GM18520 (cell line): ENCODE data around the gene PCF11.
"Not testable (repeated sequence)": the region's sequence is repeated elsewhere in the genome, so short reads cannot be mapped to it uniquely, and the experiment has no call there.

ENCODE experiments used
- ATAC-seq: cut with Tn5 transposase; IDR thresholded peaks from one replicate; pipeline ENCODE4 v1.9.1; 2021; ENCODE audit not compliant: unreplicated experiment

PCF11 gene

DNA sequence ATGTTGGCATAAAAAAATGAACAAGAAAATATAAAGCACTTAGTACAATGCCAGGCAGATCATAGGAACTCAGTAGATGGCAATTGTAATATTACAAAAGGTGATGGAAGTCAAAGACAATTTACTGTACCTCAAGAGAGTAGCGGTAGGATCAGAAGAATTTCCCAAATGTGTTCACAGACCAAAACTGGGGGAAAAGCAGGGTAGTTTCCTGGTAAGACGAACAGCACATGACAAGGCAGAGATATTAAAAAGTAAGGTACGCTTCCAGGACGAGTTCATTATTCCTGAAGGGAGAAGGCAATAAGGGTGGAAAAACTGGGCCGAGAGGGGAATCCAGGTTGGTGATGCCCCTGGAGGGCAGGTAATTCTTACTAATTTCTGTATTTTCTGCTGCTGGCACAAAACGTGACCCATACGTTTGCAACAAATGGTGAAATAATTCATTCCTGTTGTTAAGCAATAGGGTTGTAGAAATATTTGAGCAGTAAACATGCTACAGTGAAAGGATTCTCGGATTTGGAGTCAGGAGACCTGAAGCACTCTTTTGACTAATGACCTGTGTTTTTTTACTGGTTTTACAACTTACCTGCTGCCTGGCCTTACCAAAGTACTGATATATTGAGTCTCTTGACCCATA lies 35.8 kb downstream of the PCF11 start:
- no peak for ATAC-seq

DNA sequence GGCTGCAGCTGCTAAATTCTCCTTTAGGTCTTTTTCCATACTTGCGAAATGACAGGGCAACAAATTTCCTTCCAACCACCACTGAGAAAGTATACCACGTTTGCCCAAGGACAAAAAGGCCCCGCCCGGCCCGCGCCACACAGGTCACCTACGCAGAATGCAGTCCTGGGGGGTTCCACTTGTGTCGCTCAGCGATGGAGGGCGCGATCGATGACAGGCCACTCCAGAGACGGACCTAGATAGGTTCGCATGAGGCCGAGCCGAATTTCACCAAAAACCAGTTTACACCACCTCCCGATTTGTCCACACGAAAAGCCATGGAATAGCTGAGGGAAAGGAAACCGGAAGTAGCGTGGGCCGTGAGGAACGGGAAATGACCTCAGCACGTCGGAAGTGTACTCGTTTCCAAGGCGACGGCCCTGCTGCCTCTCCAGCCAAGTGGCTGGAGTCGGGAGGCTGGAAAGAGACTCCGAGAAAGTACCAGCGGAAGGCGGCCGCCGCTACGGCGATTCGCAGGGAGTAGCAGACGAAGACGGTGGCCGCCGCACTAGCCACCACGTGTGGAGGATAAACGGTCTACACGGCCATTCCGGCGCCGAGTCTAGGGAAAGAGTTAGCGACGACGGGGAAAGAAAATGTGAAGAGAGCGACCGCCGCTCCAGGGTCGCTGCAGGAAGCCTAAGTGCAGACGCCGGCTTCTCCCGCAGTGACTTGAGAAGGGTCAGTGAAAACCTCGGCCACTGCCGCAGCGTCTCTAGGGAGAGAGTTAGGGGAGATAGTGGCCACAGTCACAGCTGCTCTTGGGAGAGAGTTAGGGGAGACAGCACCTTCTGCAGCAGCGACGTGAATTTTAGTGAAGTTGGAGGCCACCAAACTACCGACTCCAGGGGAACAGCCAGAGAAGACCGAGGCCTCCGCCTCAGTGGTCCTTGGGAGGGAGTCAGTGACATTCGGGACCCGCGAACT lies 36.7 kb downstream of the PCF11 start, which contains the start of gene ANKRD42:
Gene ANKRD42, plus strand, starts transcription at position 398 of the 966 bp plus-strand sequence. CDS start 959 bp downstream, outside the sequence.
- ATAC-seq, result peak; percentile 89

DNA sequence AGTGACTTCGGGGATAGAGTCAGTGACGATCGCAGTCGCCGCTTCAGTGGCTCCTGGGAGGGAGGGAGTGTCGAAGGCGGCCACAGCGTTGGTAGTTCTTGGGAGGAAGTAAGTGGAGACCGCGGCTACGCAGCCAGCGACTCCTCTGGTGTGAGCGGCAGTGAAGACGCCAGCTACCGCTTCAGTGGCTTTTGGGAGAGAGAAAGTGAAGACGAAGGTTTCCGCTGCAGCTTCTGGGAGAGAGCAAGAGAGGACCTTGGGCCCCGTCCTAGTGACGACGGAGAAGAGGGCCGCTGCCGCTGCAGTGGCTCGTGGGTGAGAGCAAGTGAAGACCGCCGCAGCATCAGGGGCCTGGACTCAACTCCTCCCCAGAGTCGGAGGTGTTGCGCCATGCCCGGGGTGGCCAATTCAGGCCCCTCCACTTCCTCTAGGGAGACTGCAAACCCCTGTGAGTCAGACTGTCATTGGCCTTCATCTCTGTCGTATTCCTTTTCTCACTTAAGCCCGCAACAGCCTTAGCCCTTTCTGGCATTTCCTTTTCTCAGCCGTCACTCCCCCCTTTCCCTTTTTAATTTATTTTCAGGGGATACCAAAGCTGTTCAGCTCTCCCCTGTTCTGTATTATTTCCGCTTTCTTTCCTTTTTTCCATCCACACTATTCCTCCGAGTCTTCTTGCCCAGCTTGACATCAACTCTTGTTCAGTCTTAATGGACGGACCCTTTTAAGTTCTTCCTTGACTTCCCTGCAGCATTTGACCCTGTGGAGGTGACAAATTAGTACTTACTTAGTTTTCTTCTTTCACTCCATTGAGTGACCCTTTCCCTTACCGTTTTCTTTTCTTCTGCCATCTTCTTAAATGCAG lies 37.6 kb downstream of the PCF11 start:
- ATAC-seq, result peak; percentile 25

DNA sequence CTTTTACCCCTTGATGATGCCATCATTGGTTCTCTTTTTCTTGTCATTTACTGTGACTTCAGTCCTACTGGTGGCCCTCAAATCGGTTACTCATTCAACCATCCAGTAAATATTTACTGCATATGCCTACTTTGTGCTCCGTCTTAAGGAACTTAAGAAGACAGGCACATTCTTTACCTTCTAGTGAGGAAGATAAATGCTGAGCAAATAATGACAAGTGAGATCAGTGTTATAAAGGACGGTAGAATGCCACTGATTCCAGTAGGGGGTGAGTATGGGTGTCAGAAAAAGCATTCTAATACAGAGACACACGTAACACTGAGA lies 38.2 kb downstream of the PCF11 start:
- no peak for ATAC-seq

DNA sequence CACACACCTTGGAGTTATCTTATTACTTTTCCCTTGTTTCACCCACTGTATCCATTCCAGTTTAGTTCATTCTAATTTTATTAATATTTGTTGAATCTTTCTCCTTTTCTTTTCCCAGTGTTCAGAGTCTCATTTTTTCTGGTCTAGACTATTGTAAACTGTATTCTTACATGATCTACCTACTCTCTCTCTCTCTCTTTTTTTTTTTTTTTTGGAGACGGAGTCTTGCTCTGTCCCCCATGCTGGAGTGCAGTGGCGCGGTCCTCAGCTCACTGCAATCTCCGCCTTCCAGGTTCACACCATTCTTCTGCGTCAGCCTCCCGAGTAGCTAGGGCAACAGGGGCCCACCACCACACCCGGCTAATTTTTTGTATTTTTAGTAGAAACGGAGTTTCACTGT lies 38.7 kb downstream of the PCF11 start:
- ATAC-seq, result no peak

DNA sequence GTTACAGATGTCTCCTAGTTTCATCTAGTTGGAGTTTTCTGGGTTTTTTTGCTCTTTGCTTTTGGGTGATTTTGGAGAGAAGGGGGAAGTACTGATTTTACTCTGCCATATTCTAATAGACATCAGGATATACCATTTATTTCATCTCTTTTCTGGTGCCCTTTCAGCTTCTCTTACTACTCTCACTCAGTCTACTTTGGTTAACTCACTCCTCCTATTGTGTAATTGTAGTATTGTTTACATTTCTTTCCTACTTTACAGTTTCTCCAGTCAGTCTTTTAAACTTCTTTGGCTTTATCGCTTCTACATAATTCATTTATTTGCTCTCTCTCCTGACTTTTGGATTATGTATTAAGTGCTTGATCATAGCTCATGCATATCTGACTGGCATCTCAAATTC lies 43.1 kb downstream of the PCF11 start:
- no peak for ATAC-seq

DNA sequence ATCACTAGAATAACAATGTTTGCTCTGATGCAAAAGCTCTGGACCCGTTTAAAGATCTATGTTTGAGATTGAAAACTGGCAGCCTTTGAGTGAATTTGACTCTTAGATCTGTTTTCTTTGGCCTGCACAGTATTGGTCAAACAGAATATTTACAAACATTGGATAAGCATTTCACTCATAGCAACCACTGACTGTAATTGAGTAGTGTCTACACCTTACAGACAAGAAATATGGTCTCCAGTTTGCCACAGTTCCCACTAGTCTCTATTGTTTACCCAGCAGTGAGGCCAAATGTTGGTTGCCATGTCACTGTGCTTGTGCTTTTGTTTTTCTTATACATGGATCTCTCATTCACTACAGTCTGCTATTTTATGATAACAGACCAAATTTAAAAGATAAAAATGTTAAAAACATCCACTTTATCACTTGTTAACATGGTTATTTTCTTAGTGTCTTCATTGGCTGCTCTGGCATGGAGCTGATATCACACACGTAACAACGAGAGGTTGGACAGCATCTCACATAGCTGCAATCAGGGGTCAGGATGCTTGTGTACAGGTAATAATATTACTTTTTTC lies 48.8 kb downstream of the PCF11 start:
- no peak for ATAC-seq

DNA sequence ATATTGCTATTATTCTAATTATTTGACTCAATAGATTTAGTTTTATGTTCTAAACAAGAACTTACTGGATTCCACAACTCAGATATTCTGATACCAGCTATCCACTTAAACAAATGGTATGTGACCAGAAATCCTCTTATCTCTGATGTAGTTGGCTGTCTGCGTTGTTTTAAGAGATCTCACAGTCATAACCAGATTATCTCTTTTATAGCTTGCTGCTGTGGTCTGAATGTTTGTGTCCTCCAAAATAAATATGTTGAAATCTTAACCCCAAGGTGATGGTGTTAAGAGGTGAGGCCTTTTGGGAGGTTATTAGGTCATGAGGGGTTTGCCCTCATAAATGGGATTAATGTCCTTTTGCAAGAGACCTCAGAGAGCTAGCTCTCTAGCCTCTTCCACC lies 49.3 kb downstream of the PCF11 start:
- ATAC-seq, result no peak

DNA sequence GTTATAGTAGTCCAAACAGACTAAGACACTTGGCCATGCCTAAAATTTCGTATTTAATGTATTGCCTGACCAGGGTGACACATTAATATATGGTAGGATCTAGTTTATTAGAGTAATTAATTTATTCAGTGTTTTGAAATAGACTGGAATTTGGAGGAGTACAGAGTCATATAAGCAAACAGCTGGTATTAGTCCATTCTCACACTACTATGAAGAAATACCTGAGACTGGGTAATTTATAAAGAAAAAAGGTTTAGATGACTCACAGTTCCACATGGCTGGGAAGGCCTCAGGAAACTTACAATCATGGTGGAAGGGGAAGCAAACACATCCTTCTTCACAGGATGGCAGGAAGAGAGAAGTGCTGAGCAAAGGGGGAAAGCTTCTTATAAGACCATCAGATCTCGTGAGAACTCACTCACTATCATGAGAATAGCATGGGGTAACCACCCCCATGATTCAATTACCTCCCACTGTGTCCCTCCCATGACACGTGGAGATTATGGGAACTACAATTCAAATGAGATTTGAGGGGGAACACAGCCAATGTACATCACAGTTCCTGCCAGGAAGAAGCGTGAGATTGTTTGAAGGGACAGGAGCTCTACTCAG lies 49.9 kb downstream of the PCF11 start:
- ATAC-seq, result not testable (repeated sequence)

DNA sequence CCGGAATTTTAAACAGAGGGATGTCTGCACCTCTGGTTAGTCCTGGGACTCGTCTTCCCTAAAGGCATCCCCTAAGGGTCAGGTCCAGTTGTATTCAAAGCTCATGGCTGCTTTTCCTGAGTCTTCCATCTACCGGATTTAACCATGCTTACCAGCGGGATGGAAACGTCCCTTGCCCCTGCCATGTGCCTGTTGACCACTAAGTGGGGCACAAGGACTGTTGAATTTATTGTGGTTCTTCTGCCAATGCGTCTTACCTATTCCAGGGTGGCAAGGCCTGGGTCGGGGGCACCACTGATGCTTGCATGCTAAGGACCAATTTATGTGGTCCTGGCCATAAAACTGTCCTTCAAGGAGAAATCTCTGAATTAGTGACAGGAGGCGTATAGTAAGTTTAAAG lies 62.2 kb downstream of the PCF11 start:
- no peak for ATAC-seq

DNA sequence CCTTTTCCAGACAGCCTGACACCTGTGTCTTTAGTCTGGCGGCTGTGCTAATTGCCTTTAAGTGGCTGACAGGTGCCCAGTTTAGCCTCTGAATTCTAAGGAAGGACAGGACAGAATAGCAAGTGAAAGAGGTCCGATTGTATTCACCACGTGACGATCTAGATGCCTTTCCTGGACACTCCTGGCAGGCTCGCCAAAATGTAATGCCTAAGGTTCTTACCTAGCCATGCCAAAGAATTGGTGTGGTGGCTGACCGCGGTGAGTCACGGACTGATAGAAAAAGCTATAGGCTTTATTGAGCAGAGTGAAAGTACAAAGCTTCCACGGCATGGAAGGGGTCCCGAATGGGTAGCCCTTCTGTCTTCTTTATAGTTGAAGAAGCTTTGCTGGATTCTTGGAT lies 63.3 kb downstream of the PCF11 start:
- ATAC-seq, result no peak

DNA sequence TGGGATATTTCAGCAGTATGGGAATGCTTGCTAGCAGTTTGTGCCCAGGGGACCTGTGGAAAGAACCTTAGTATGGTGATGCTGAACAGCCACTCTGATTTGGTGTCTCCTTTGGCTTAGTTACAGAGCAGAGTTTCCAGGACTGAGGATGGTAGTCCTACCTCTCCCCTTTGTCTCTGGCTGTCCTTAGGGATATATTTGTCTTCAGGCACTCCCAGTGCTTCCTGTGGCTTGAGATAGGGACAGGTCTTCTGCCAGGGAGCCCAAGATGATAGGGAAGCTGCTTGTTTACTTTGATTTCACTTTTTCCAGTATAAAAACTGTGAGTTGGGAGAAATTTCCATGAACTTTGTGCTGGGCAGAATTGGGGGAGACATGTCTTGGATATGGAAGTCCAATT lies 64.8 kb downstream of the PCF11 start:
- no peak for ATAC-seq

DNA sequence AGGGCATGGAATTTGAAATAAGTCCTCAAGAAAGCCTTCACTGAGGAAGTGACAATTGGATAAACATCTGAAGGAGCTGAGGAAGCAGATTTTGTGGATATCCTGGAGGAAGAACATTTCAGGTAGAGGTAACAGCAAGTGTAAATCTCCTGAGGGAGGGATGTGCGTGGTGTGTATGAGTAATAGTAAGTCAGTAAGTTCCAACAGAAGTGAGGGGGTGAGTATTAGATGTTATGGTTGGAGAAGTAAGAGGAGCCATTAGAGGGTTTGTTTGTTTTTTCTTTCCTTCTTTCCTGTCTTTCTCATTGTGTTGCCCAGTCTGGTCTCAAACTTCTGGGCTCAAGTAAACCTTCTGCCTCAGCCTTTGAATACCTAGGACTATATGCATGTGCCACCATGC lies 65.6 kb downstream of the PCF11 start:
- no peak for ATAC-seq

DNA sequence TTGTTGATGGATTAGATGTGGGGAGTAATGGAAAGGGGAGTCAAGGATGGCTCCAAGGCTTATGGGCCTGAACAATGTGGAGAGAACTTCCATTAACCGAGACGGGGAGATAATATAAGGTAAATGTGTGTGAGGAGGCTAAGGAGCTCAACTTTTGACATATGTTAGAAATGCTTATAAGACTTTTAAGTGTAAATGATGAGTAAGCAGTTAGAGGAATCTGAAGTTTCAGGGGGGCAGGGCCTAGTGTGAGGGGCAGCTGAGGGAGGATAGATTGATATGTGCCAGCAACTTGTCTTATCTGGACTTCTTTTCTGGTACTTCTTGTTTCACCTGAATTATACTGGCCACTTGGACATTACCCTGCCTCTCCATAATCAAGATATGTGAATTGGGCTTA lies 66.5 kb downstream of the PCF11 start:
- no peak for ATAC-seq

DNA sequence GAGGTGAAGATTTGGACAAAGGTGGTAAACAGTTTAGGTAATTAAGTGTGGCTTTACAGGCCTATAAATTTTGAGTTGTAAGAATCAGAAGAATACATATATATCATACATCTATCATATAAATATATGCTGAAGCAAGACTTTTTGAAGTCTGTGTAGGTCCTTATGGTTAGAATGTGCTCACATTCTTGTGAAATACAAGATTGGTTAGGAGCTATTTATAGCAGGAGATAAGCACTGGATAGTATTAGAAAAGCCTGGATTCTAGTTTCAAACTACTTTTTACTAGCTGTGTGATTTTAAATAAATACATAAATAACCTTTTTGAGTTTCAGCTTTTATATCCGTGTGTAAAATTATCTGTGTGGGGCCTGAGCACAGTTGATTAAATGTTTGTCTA lies 78.9 kb downstream of the PCF11 start:
- no peak for ATAC-seq
